Measurements from ENCODE around the gene TRNP1. TPM values are rescaled to one million over a fixed set of nuclear protein-coding genes. Genes with fewer than 3 reads are reported as not detected.
"Not testable (repeated sequence)": the region's sequence is repeated elsewhere in the genome, so short reads cannot be mapped to it uniquely, and the experiment has no call there.

TRNP1 gene
- total RNA-seq, 2 experiments from 2014 or later = 0.20 to 0.43 TPM

DNA sequence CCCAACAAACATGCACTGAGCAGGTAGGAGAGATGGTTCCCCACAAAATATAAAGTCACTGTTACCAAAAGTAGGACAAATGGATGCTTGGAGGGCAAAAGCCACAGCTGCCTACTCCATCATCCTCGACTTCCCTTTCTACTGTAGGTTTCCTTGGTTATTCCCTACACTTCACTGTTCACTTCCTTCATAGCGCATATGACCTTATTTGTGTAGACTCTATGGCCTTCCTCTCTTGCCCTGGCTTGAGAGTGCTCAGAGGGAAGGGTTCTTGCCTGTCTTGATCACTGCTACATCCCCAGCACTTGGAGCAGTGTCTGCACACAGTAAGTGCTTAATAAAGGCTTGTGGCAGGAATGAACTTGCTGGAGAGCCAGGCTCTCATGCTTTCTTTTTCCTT is 14.6 kb upstream of the TRNP1 start:
- no peak for DNase-seq
- no peak overlapping the region for H3K4me3 Mint-ChIP-seq

GRCh38 chr1:26981146-26981846 is 12.2 kb upstream of the TRNP1 start:
- no peak for DNase-seq
- CTCF ChIA-PET = interaction anchor here (0.6 to 1.3 kb wide), 5 partner anchors 14 to 304 kb away, joined by 3 to 5 read pairs (median 3); no protein-coding TSS in a partner anchor
- Mint-ChIP-seq H3K4me1 (ENCODE audit: low read depth) (no peaks in the 10 kb centered on the region), H3K4me3 (no peak overlapping the region), H3K36me3 (ENCODE audit: low read depth) (no peaks in the 10 kb centered on the region), H3K27ac (no peak overlapping the region), H3K9me3 (no peaks in the 10 kb centered on the region), H3K27me3 (ENCODE audit: low read depth) (peaks cover 7% of the 10 kb centered on the region)
- intact Hi-C loops (cut with micrococcal nuclease) = no loop called here

More for the DNA sequence above, 14.6 kb upstream of the TRNP1 start:
- Mint-ChIP-seq H3K9me3 (no peaks in the 10 kb centered on the region), H3K36me3 (ENCODE audit: low read depth) (no peaks in the 10 kb centered on the region), H3K4me1 (ENCODE audit: low read depth) (no peaks in the 10 kb centered on the region), H3K27me3 (ENCODE audit: low read depth) (peaks cover 3% of the 10 kb centered on the region), H3K27ac (no peak overlapping the region)
- intact Hi-C loops (cut with micrococcal nuclease) = no loop called here
- CTCF ChIA-PET = no interaction called here

DNA sequence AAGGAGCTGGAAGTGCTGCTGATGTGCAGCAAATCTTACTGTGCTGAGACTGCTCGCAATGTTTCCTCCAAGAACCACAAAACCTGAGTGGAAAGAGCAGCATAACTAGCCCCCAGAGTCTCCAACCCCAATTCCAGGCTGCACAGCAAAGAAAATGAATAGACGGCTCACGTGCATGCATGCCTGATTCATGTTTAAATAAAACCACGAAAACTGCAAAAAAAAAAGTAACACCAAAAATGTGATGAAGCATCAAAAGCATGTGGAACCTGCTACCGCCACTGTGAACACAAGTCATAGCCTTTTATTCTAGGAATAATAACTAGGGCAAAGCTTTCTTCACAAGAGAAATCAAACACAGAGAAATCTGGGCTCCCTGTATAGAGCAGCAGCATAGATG is 9.6 kb upstream of the TRNP1 start:
- no peak for DNase-seq
- no peak overlapping the region for H3K27ac Mint-ChIP-seq
- peaks cover 11% of the 10 kb centered on the region for H3K27me3 Mint-ChIP-seq (ENCODE audit: low read depth)
- no peaks in the 10 kb centered on the region for H3K36me3 Mint-ChIP-seq (ENCODE audit: low read depth)
- no peak overlapping the region for H3K4me3 Mint-ChIP-seq
- CTCF ChIA-PET = no interaction called here
- no peaks in the 10 kb centered on the region for H3K4me1 Mint-ChIP-seq (ENCODE audit: low read depth)
- no peaks in the 10 kb centered on the region for H3K9me3 Mint-ChIP-seq
- intact Hi-C loops (cut with micrococcal nuclease) = no loop called here

DNA sequence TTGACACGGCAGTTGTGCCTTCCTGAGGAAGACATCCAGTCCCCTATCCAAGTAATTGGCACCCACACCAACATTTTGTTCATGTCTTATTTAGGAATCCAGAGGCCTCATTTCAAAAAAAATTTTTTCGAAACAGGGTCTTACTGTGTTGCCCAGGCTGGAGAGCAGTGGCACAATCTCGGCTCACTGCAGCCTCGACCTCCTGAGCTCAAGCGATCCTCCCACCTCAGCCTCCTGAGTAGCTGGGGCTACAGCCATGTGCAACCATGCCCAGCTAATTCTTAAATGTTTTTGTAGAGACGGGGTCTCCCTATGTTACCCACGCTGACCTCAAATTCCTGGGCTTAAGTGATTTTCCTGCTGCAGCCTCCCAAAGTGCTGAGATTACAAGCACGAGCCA is 9.2 kb upstream of the TRNP1 start:
- Mint-ChIP-seq H3K36me3 (ENCODE audit: low read depth) (no peaks in the 10 kb centered on the region), H3K27ac (no peak overlapping the region), H3K9me3 (no peaks in the 10 kb centered on the region), H3K4me1 (ENCODE audit: low read depth) (no peaks in the 10 kb centered on the region), H3K4me3 (no peak overlapping the region), H3K27me3 (ENCODE audit: low read depth) (peaks cover 11% of the 10 kb centered on the region)
- CTCF ChIA-PET = interaction anchor here (1.2 to 4.0 kb wide), 2 partner anchors 13 to 14 kb away, joined by 3 to 21 read pairs; no protein-coding TSS in a partner anchor
- intact Hi-C loops (cut with micrococcal nuclease) = no loop called here
- no peak for DNase-seq

- Mint-ChIP-seq H3K4me3 (no peak overlapping the region), H3K36me3 (ENCODE audit: low read depth) (no peaks in the 10 kb centered on the region), H3K4me1 (ENCODE audit: low read depth) (peaks cover 5% of the 10 kb centered on the region), H3K9me3 (no peaks in the 10 kb centered on the region), H3K27me3 (ENCODE audit: low read depth) (peaks cover 21% of the 10 kb centered on the region), H3K27ac (no peak overlapping the region)
- CTCF ChIA-PET = interaction anchor here (4.0 kb wide), 1 partner anchor 10 kb away, joined by 21 read pairs; no protein-coding TSS in a partner anchor
- DNase-seq = no peak
- intact Hi-C loops (cut with micrococcal nuclease) = no loop called here
These were observed 6.8 kb upstream of the TRNP1 start for GRCh38 chr1:26986658-26987057.

- Mint-ChIP-seq H3K27me3 (ENCODE audit: low read depth) (peaks cover 32% of the 10 kb centered on the region), H3K4me1 (ENCODE audit: low read depth) (peaks cover 16% of the 10 kb centered on the region)
- intact Hi-C loops (cut with micrococcal nuclease) = loop anchor here (5.0 to 10.0 kb wide), 3 partner anchors 67 to 385 kb away; partner anchors contain the start of genes GPN2 and NUDC
- H3K9me3 Mint-ChIP-seq; H3K36me3 Mint-ChIP-seq (ENCODE audit: low read depth); CTCF ChIA-PET; H3K4me3 Mint-ChIP-seq; DNase-seq; H3K27ac Mint-ChIP-seq: not testable (repeated sequence)
These were observed 3.9 kb upstream of the TRNP1 start for GRCh38 chr1:26989403-26990109.

- CTCF ChIA-PET = no interaction called here
- intact Hi-C loops (cut with micrococcal nuclease) = loop anchor here (1.0 to 10.0 kb wide), 4 partner anchors 24 to 387 kb away; partner anchors contain the start of genes GPN2 and NUDC
- peak; percentile 43 for DNase-seq
These were observed 2.0 kb upstream of the TRNP1 start for GRCh38 chr1:26991310-26992116.

DNA sequence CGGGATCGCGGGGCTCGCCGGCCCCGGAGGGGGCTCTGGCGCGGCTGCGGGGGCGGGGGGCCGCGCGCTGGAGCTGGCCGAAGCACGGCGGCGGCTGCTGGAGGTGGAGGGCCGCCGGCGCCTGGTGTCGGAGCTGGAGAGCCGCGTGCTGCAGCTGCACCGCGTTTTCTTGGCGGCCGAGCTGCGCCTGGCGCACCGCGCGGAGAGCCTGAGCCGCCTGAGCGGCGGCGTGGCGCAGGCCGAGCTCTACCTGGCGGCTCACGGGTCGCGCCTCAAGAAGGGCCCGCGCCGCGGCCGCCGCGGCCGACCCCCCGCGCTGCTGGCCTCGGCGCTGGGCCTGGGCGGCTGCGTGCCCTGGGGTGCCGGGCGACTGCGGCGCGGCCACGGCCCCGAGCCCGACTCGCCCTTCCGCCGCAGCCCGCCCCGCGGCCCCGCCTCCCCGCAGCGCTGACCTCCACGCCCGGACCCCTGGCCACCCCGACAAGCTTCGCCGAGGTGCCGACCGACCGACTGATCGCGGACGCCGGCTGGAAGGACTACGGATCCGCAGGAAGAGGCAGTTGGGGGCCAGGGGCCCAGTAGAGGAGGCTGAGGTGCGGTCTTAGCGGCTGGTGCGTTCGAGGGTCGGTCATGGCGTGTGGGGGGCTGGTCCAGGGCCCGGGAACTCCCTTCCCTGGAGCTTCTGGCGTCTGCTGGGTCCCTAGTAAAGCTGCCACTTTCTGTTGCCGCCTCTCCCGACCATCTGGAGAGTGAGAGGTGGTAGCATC is 711 bp downstream of the TRNP1 start:
- Mint-ChIP-seq H3K4me1 (ENCODE audit: low read depth) (peaks cover 22% of the 10 kb centered on the region), H3K27ac (no peak overlapping the region), H3K36me3 (ENCODE audit: low read depth) (no peaks in the 10 kb centered on the region), H3K9me3 (no peaks in the 10 kb centered on the region), H3K27me3 (ENCODE audit: low read depth) (peaks cover 49% of the 10 kb centered on the region), H3K4me3 (peak overlapping the region; percentile 66)
- intact Hi-C loops (cut with micrococcal nuclease) = loop anchor here (5.0 to 10.0 kb wide), 3 partner anchors 72 to 389 kb away; partner anchors contain the start of genes GPN2 and NUDC
- CTCF ChIA-PET = interaction anchor here (1.5 to 1.9 kb wide), 3 partner anchors 22 to 50 kb away, joined by 3 to 9 read pairs (median 6); no protein-coding TSS in a partner anchor
- DNase-seq = no peak

More at GRCh38 chr1:26991310-26992116, 2.0 kb upstream of the TRNP1 start:
- Mint-ChIP-seq H3K27ac (no peak overlapping the region), H3K36me3 (ENCODE audit: low read depth) (no peaks in the 10 kb centered on the region), H3K4me1 (ENCODE audit: low read depth) (peaks cover 16% of the 10 kb centered on the region), H3K4me3 (no peak overlapping the region), H3K9me3 (no peaks in the 10 kb centered on the region), H3K27me3 (ENCODE audit: low read depth) (peaks cover 46% of the 10 kb centered on the region)

DNA sequence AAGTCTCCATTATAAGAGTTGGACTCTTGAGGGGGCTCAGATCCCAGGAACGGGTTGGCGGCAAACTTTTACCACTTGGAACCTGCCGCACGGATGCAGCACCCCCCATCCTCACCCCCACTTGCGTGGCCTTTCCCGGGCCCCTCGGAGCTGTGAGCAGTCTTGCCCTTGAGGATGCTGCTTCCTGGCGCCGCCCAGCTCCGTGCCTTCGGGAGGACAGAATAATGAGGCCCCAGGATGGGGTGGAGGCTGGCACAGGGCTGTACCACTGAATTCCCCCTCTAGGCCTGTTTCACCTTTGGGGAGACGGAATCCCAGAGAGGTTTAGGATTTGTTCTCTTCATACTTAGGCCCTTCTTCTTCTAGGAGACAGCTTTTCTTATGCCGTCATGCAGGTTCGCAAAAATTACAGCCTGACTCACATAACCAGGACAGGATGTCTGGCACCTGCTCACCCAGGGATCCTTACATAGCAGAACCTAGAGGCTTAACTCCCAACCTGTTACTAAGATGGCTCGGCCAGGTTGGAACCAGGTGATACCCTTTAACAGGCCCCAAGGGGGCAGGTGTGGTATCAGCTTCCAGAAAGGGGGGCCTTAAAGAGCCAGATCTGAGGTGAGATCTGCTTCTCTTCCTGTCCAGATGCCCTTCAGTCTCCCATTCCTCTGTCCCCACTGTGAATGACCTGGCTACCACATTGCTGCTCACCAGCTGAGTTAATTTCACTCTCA is 1.5 kb downstream of the TRNP1 start:
- Mint-ChIP-seq H3K9me3 (no peaks in the 10 kb centered on the region), H3K36me3 (ENCODE audit: low read depth) (no peaks in the 10 kb centered on the region), H3K27me3 (ENCODE audit: low read depth) (peaks cover 49% of the 10 kb centered on the region), H3K4me3 (peak overlapping the region; percentile 66), H3K4me1 (ENCODE audit: low read depth) (peaks cover 22% of the 10 kb centered on the region), H3K27ac (no peak overlapping the region)
- intact Hi-C loops (cut with micrococcal nuclease) = loop anchor here (5.0 to 10.0 kb wide), 3 partner anchors 73 to 390 kb away; partner anchors contain the start of genes GPN2 and NUDC
- no peak for DNase-seq
- CTCF ChIA-PET = interaction anchor here (1.5 to 1.9 kb wide), 2 partner anchors 21 to 28 kb away, joined by 3 to 6 read pairs; no protein-coding TSS in a partner anchor

GRCh38 chr1:26996024-26996423 is 2.5 kb downstream of the TRNP1 start:
- intact Hi-C loops (cut with micrococcal nuclease) = loop anchor here (10.0 kb wide), 1 partner anchor 391 kb away; no protein-coding TSS in a partner anchor
- peaks cover 43% of the 10 kb centered on the region for H3K27me3 Mint-ChIP-seq (ENCODE audit: low read depth)
- DNase-seq = no peak
- peaks cover 22% of the 10 kb centered on the region for H3K4me1 Mint-ChIP-seq (ENCODE audit: low read depth)
- no peaks in the 10 kb centered on the region for H3K36me3 Mint-ChIP-seq (ENCODE audit: low read depth)
- no peaks in the 10 kb centered on the region for H3K9me3 Mint-ChIP-seq
- H3K27ac Mint-ChIP-seq = no peak overlapping the region
- CTCF ChIA-PET = interaction anchor here (1.3 to 3.8 kb wide), 7 partner anchors 10 to 104 kb away, joined by 3 to 29 read pairs (median 9); no protein-coding TSS in a partner anchor
- no peak overlapping the region for H3K4me3 Mint-ChIP-seq

GRCh38 chr1:26996665-26997064 is 3.2 kb downstream of the TRNP1 start:
- peaks cover 16% of the 10 kb centered on the region for H3K4me1 Mint-ChIP-seq (ENCODE audit: low read depth)
- H3K9me3 Mint-ChIP-seq = no peaks in the 10 kb centered on the region
- intact Hi-C loops (cut with micrococcal nuclease) = loop anchor here (1.0 to 10.0 kb wide), 3 partner anchors 48 to 392 kb away; no protein-coding TSS in a partner anchor
- no peak for DNase-seq
- H3K36me3 Mint-ChIP-seq (ENCODE audit: low read depth) = no peaks in the 10 kb centered on the region
- no peak overlapping the region for H3K4me3 Mint-ChIP-seq
- CTCF ChIA-PET = interaction anchor here (0.5 to 3.8 kb wide), 14 partner anchors 10 to 722 kb away, joined by 3 to 29 read pairs (median 4); no protein-coding TSS in a partner anchor
- no peak overlapping the region for H3K27ac Mint-ChIP-seq
- peaks cover 36% of the 10 kb centered on the region for H3K27me3 Mint-ChIP-seq (ENCODE audit: low read depth)
